Activated CD8-positive, alpha-beta T cell treated with anti-CD3 and anti-CD28 coated beads, Interleukin-2, amount 10 ng/mL, durations not matched to agents 7 days and 5 days (primary cell): ENCODE results near the gene LRRTM4. TPM values are rescaled to one million over a fixed set of nuclear protein-coding genes. Genes with fewer than 3 reads are reported as not detected.

Experiments used
- ATAC-seq: fragments of 150-1000 bp; cut with Tn5 transposase; one replicate; pipeline ENCODE4 v1.10.0; 2021; ENCODE audit warnings: moderate library complexity
- CTCF ChIA-PET: fragments of 350-600 bp; sonication (Branson Sonifier 250); formaldehyde crosslinking; loops from one replicate; lab custom pipeline; 2021; ENCODE audit warnings: antibody characterized with exemption; lab: Charles Lee
- POLR2A ChIA-PET: fragments of 350-600 bp; sonication (Branson Sonifier 250); formaldehyde crosslinking; loops from one replicate; lab custom pipeline; 2021; ENCODE audit warnings: antibody characterized with exemption; lab: Charles Lee
- DNase-seq: peaks from one replicate; pipeline ENCODE4 v3.0.0-alpha.2; 2020
- H3K27ac Mint-ChIP-seq: one replicate; pipeline ENCODE4 v1.8.0; 2021; ENCODE audit warnings: mild to moderate bottlenecking, mixed read lengths
- H3K27me3 Mint-ChIP-seq: one replicate; pipeline ENCODE4 v1.8.0; 2021; ENCODE audit warnings: low read depth, mixed read lengths
- H3K36me3 Mint-ChIP-seq: one replicate; pipeline ENCODE4 v1.8.0; 2021; ENCODE audit warnings: low read depth, mixed read lengths
- H3K4me1 Mint-ChIP-seq: one replicate; pipeline ENCODE4 v1.8.0; 2021; ENCODE audit warnings: low read depth, mixed read lengths
- H3K4me3 Mint-ChIP-seq: one replicate; pipeline ENCODE4 v1.8.0; 2021; ENCODE audit warnings: mild to moderate bottlenecking, mixed read lengths
- H3K9me3 Mint-ChIP-seq: one replicate; pipeline ENCODE4 v1.8.0; 2022; ENCODE audit warnings: mixed read lengths; ENCODE audit not compliant: insufficient read depth
- total RNA-seq, 2 experiments: library from RNA; stranded (reverse); gene quantifications; one replicate each; pipeline ENCODE4 v1.2.3, GENCODE V29; 2021

The LRRTM4 gene
- total RNA-seq, 2 experiments from 2014 or later: not detected

DNA sequence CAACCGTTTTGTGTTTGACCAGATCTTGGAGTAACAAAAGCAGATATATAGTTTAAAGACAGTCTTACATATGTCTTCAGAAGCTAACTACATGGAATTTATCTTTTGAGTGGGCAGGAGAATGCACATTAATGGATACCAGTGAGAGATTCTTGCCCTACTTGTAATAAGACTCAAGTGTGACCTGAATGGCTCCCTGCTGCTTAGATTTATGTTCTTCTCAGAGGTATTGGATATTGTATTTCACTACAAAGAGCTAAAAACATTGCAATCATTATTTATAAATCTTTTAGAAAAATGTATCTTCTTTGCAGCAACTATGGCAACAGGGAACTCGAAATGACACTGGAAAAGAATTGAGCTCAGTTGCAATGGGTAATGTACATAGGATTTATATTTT, 227.7 kb downstream of the LRRTM4 start:
- Mint-ChIP-seq H3K27me3 (no peaks in the 10 kb centered on the region), H3K27ac (no peak overlapping the region), H3K4me3 (no peak overlapping the region), H3K9me3 (peaks cover 28% of the 10 kb centered on the region), H3K4me1 (no peaks in the 10 kb centered on the region), H3K36me3 (no peaks in the 10 kb centered on the region)
- DNase-seq: no peak
- ATAC-seq: no peak
- POLR2A ChIA-PET: no interaction called here
- CTCF ChIA-PET: no interaction called here

DNA sequence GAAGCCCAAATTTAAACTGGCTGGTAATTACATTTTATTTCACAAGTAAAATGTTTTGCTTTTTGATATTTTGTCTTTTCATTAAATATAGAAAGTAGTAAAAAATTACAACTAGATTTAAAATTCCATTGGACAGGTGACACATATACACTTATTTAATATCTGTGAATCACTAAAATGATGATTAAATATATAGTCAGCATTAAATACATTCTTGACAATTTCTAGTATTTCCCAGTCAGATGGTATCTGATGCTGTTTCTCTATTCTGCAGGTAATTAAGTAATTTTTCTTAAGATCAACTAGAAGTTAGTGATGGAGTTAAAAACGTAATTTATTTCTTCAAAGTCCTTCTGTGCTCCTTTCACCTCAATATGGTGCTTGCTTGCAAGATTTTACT, 237.8 kb downstream of the LRRTM4 start:
- ChIA-PET CTCF (no interaction called here), POLR2A (no interaction called here)
- Mint-ChIP-seq H3K4me3 (no peak overlapping the region), H3K9me3 (peaks cover 5% of the 10 kb centered on the region), H3K27me3 (no peaks in the 10 kb centered on the region), H3K27ac (no peak overlapping the region), H3K4me1 (no peaks in the 10 kb centered on the region), H3K36me3 (no peaks in the 10 kb centered on the region)
- ATAC-seq (no peak), DNase-seq (no peak)

DNA sequence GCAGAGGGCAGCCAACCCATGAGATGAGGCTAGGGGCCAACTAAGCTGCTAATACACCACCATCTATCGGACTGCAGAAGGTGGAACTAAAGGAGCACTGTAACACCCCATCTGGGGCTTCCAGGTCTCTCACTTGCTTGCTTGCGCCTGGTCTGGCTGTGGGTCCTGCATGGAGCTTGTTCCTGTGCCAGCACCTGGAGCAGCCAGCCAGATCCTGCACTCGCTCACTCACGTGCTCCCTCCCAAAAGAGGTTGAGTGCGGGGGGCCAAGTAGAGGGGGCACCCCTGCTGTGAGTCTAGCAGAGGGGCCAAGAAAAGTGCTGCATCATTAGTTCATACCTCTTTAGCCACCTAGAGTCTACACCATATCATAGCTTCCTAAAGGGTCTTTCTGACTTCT, 250.9 kb downstream of the LRRTM4 start:
- CTCF ChIA-PET: no interaction called here
- no peak overlapping the region for H3K27ac Mint-ChIP-seq
- DNase-seq (no peak), ATAC-seq (no peak)
- no peak overlapping the region for H3K4me3 Mint-ChIP-seq
- no peaks in the 10 kb centered on the region for H3K4me1 Mint-ChIP-seq
- H3K9me3 Mint-ChIP-seq: peaks cover 11% of the 10 kb centered on the region
- H3K27me3 Mint-ChIP-seq: no peaks in the 10 kb centered on the region
- H3K36me3 Mint-ChIP-seq: no peaks in the 10 kb centered on the region
- POLR2A ChIA-PET: no interaction called here

DNA sequence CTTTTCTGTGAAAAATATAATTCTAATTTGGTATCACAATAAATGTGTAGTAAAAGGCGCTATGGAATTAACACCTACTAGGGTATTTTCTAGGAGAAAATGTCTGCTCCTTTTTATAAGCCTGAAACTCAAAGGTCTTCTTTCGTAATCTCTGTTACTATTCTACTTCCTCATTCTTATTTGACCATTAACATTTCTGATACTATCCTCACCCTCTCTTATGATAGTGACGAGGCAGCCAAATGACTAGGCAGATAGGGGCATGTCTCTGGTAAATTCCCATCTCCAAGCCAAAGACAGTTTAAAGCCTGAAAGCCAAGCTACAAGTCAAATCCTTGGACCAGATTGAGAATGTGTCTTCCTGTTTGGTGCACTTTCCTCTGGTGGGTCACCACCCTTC, 251.7 kb downstream of the LRRTM4 start:
- ChIA-PET POLR2A (no interaction called here), CTCF (no interaction called here)
- no peak for ATAC-seq
- Mint-ChIP-seq H3K27ac (no peak overlapping the region), H3K4me1 (no peaks in the 10 kb centered on the region), H3K9me3 (peaks cover 14% of the 10 kb centered on the region), H3K36me3 (no peaks in the 10 kb centered on the region), H3K27me3 (no peaks in the 10 kb centered on the region), H3K4me3 (no peak overlapping the region)
- no peak for DNase-seq

DNA sequence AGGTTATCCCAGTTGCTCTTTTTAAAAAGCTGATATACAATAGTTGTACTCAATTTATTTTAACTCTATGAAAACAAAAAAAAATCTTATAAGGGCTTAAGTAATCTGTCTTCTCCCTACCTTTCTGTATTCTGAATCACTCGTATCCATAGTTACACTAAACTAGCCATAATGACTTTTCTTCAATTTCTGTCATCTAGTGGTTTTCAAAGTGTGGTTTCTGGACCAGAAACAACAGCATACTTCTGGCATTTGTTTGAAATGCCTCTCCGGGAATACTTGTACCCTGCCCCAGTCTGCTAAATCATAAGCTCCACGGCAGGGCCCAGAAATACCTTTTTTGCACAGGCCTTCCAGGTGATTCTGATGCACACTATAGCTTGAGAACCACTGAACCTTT, 253.6 kb downstream of the LRRTM4 start:
- no peak overlapping the region for H3K27ac Mint-ChIP-seq
- peaks cover 12% of the 10 kb centered on the region for H3K9me3 Mint-ChIP-seq

DNA sequence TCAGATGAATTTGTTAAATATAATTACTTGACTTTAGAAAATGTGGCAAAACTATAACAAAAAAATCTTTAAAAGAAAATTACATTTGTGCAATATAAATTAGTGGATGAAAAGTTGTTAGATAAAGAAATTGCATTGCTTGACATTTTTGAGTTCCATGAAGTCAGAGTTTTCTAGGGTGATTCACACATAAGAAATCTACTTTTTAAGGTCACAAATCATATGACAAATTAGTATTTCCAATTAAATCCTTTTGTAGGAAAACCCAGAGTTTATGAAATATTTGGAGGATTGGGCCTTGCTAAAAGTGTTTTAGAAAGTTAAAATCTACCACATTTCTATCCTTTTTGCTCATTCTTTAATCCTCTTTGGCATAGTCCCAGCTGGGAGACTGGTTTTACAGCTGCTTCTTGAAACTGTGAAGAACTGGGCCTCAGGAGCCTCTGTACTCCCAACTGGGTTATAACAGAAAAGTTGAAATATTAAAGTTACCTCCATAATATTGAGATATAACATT, 289.2 kb downstream of the LRRTM4 start:
- DNase-seq: no peak
- ChIA-PET CTCF (no interaction called here), POLR2A (no interaction called here)
- Mint-ChIP-seq H3K9me3 (peaks cover 23% of the 10 kb centered on the region), H3K27ac (no peak overlapping the region), H3K27me3 (no peaks in the 10 kb centered on the region), H3K36me3 (no peaks in the 10 kb centered on the region), H3K4me3 (no peak overlapping the region), H3K4me1 (no peaks in the 10 kb centered on the region)
- no peak for ATAC-seq

More for the DNA sequence above, 253.6 kb downstream of the LRRTM4 start:
- CTCF ChIA-PET: no interaction called here
- DNase-seq (no peak), ATAC-seq (no peak)
- H3K4me3 Mint-ChIP-seq: no peak overlapping the region
- no peaks in the 10 kb centered on the region for H3K36me3 Mint-ChIP-seq
- POLR2A ChIA-PET: no interaction called here
- H3K27me3 Mint-ChIP-seq: no peaks in the 10 kb centered on the region
- H3K4me1 Mint-ChIP-seq: no peaks in the 10 kb centered on the region

DNA sequence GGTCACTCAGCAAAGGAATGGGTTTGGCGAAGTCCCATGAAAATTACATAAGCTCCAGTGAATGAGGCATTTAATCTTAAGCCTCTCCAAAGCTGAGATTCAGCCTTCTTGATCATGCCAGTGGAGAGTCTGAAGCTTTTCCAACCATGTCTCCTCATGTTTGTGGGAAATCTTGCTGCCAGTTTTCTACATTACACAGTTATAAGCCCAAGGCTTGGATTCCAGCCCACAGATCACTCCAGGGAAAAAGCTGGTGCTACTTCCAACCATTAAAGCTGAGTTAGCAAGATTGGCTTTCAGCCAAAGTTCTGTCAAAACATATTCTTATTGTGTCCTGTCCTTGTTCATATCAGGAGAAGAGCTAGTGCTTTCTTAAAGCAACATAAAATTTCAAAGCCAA, 293.8 kb downstream of the LRRTM4 start:
- ATAC-seq: no peak
- H3K36me3 Mint-ChIP-seq: no peaks in the 10 kb centered on the region

DNA sequence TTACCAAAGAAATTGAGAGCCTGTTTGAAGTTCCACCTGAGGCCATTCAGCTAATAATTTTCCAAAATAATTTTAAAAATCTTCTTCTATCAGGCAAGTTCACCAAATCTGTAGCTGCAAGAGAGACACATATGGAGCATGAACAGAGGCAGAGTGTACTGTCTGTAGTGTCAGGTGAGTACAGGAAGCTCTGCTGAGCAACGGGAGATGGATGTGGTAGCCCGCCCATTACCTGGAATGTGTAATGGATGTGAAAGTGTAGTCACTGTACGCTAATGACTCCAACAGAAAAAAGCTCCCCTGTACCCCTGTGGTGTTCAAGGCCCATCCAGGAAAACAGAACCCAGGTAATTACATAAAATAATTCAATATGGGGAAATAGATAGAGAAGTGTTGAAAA, 311.5 kb downstream of the LRRTM4 start:
- peaks cover 5% of the 10 kb centered on the region for H3K9me3 Mint-ChIP-seq
- no peaks in the 10 kb centered on the region for H3K36me3 Mint-ChIP-seq
- no peak for DNase-seq
- ChIA-PET POLR2A (no interaction called here), CTCF (no interaction called here)
- no peak overlapping the region for H3K4me3 Mint-ChIP-seq
- no peaks in the 10 kb centered on the region for H3K4me1 Mint-ChIP-seq
- H3K27ac Mint-ChIP-seq: no peak overlapping the region
- no peak for ATAC-seq
- no peaks in the 10 kb centered on the region for H3K27me3 Mint-ChIP-seq

More for the DNA sequence above, 293.8 kb downstream of the LRRTM4 start:
- Mint-ChIP-seq H3K4me3 (no peak overlapping the region), H3K4me1 (no peaks in the 10 kb centered on the region), H3K9me3 (peaks cover 15% of the 10 kb centered on the region), H3K27ac (no peak overlapping the region), H3K27me3 (no peaks in the 10 kb centered on the region)
- ChIA-PET POLR2A (no interaction called here), CTCF (no interaction called here)
- DNase-seq: no peak

DNA sequence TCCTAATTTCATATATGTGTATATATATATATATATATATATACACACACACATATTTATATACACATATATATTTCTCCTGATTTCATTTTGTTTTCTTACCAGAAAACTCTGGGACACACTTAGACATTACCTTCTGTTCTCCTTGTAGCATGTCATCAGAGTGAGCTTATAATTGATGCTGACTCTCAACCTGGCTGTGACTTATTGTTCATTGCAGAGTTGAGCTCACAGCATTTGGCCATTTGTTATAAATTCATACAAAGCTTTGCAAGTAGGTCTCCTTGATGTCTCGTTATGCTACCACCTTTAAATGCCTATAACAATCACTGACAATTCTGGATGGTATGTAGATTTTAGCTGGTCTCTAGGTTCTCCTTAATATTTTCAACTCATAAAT, 314.8 kb downstream of the LRRTM4 start:
- no peaks in the 10 kb centered on the region for H3K4me1 Mint-ChIP-seq
- no peak overlapping the region for H3K27ac Mint-ChIP-seq
- no peak overlapping the region for H3K4me3 Mint-ChIP-seq
- no peaks in the 10 kb centered on the region for H3K27me3 Mint-ChIP-seq
- ChIA-PET POLR2A (no interaction called here), CTCF (no interaction called here)
- no peaks in the 10 kb centered on the region for H3K36me3 Mint-ChIP-seq
- no peak for ATAC-seq
- H3K9me3 Mint-ChIP-seq: peaks cover 11% of the 10 kb centered on the region
- no peak for DNase-seq

DNA sequence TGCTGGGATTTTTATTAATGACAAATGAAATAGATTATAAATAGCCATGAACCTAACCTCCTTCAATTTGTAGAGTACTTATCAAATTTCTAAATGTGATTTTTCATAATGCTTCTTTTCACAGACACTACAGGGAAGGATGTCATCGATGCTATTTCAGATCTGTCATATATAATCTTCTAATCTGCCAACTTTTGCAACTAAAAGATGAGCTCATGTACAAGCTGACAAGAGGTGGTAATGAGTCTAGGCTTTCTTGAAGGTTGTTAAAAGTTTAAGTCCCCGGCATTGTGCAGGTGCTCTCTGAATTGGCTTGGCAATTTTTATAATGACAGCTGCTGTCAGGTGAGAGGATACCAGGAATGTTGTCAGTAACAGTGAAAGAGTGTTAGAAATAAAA, 320.4 kb downstream of the LRRTM4 start:
- DNase-seq: no peak
- Mint-ChIP-seq H3K27me3 (no peaks in the 10 kb centered on the region), H3K4me3 (no peak overlapping the region), H3K36me3 (no peaks in the 10 kb centered on the region), H3K9me3 (peaks cover 11% of the 10 kb centered on the region), H3K4me1 (no peaks in the 10 kb centered on the region), H3K27ac (no peak overlapping the region)
- no peak for ATAC-seq
- POLR2A ChIA-PET: no interaction called here
- CTCF ChIA-PET: no interaction called here

DNA sequence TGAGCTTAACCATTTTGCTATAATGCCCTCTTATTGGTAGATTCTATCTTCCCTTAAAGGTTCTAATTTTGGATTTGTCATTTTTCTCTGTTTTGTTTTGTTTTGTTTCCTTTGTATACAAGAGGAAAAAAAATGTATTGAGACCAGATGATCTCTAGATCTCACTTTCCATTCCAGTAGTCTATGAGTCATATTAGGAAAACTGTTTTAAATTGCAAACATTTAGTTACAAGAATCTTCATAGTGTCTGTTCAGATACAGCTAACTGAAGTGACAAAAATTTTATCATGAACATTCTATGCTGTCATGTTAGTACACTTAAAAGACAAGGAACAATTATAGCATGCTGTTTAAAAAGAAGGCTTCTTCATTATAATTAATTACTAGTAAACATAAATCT, 322.8 kb downstream of the LRRTM4 start:
- H3K27ac Mint-ChIP-seq: no peak overlapping the region
- no peak for DNase-seq
- CTCF ChIA-PET: no interaction called here
- POLR2A ChIA-PET: no interaction called here
- no peak overlapping the region for H3K4me3 Mint-ChIP-seq
- H3K36me3 Mint-ChIP-seq: no peaks in the 10 kb centered on the region
- peaks cover 11% of the 10 kb centered on the region for H3K9me3 Mint-ChIP-seq
- H3K4me1 Mint-ChIP-seq: no peaks in the 10 kb centered on the region
- no peak for ATAC-seq
- H3K27me3 Mint-ChIP-seq: no peaks in the 10 kb centered on the region

DNA sequence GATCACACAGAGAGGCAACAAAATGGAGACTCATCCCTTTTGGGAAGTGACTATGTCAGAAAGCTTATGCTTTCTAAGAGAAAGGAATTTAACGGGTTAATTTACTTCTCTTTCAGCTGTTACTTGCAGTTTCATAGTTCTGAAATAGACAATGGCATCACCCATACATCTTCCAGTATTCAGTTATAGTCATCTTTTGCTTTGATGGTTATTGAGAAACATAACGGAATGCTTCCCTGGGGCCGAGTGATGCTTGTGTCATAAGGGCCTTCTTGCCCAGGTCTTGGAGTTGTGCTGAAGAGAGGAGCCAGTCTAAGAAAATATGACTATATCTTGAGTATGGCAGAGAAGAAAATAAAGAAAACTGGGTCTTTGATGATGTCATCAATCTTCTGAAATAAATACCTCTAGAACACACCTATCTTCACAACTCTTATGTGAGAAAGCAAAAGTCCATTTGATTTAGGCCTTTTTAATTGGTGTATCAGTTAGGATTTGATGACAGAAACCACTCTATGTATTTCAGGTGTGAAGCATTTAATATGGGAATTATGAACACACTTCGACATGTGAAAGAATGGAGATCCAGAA, 328.2 kb downstream of the LRRTM4 start:
- no peaks in the 10 kb centered on the region for H3K36me3 Mint-ChIP-seq
- CTCF ChIA-PET: no interaction called here

DNA sequence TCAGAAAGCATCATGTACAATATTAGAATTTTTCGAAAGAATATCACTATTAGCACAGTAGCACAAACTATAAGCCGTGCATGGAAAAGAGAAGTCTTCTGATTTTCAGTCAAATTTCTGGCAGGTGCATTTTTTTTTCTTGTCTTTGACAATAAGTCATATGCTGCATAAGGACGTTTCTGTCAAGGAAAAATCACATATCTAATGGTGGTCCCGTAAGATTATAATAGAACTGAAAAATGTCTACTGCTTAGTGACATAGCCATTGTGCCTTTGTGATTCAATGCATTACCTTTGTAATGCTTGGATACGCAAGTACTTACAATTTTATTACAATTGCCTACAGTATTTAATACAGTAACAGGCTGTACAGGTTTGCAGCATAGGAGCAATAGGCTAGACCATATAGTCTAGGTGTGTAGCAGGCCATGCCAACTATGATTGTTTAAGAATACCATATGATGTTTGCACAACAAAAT, 329.3 kb downstream of the LRRTM4 start:
- CTCF ChIA-PET: no interaction called here

More for the DNA sequence above, 328.2 kb downstream of the LRRTM4 start:
- Mint-ChIP-seq H3K4me1 (no peaks in the 10 kb centered on the region), H3K4me3 (no peak overlapping the region), H3K27me3 (no peaks in the 10 kb centered on the region), H3K9me3 (peaks cover 7% of the 10 kb centered on the region), H3K27ac (no peak overlapping the region)
- POLR2A ChIA-PET: no interaction called here
- ATAC-seq (no peak), DNase-seq (no peak)

More for the DNA sequence above, 329.3 kb downstream of the LRRTM4 start:
- Mint-ChIP-seq H3K27me3 (no peaks in the 10 kb centered on the region), H3K4me1 (no peaks in the 10 kb centered on the region), H3K4me3 (no peak overlapping the region), H3K27ac (no peak overlapping the region), H3K9me3 (peaks cover 5% of the 10 kb centered on the region), H3K36me3 (no peaks in the 10 kb centered on the region)
- POLR2A ChIA-PET: no interaction called here
- DNase-seq: no peak
- ATAC-seq: no peak
